PFSK-1 (cell line): ENCODE data around the gene CATSPER4.

Experiments used
- FOXP2 ChIP-seq: optimal IDR thresholded peaks from 2 replicates; pipeline ENCODE3; 2011; ENCODE audit warnings: borderline replicate concordance, control low read depth, inconsistent platforms; ENCODE audit not compliant: insufficient read depth; ENCODE audit errors: extremely low read length, extremely low read depth
- POLR2AphosphoS5 ChIP-seq: IDR thresholded peaks from 2 replicates; pipeline ENCODE4 v1.6.1; 2012; ENCODE audit warnings: low read depth, mild to moderate bottlenecking, control low read depth, low read length, moderate library complexity
- REST ChIP-seq, 2 experiments: IDR thresholded peaks; 2 replicates each; pipeline versions ENCODE4 v1.6.1 to v1.8.0; 2011 to 2012; ENCODE audit warnings: low read depth in 2 of 2, low read length in 2 of 2, control low read depth in 1 of 2, inconsistent platforms in 1 of 2, mild to moderate bottlenecking in 1 of 2, moderate library complexity in 1 of 2; ENCODE audit not compliant: insufficient read depth in 1 of 2
- SIN3A ChIP-seq: IDR thresholded peaks from 2 replicates; pipeline ENCODE4 v1.6.1; 2012; ENCODE audit warnings: mild to moderate bottlenecking, low read length, moderate library complexity, borderline replicate concordance; ENCODE audit not compliant: insufficient read depth
- TAF1 ChIP-seq: IDR thresholded peaks from 2 replicates; pipeline ENCODE4 v1.6.1; 2012; ENCODE audit warnings: low read length, control low read depth, borderline replicate concordance; ENCODE audit not compliant: insufficient read depth

Gene CATSPER4

DNA sequence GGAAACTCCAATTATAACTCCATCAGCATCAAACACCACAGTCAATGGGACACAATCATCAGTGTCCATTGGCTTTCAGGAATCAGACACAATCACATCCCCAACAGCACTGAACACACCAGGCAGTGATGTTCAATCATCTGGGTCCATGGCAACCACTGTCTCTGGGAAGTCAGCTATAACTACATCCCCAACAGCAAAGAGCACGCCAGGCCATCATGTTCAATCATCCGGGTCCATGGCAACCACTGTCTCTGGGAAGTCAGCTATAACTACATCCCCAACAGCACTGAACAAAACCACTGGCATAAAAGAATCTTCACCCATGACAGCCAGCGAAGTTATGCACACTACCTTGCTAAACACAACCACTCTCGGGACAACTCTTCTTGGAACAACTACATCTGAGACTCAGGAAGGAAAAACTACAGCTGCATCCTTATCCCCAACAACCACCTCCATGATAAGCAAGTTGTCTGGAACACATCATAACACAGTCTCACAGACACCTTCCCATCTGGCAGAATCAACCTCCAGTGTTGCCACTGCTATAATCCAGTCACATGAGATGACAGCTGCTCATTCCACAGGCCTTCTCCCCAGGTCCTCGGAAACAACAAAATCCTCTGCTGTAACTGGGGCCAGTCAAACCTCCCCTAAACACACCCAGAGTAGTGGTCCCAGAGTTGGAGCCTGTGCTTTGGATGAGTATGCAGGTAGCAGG is 19.9 kb downstream of the CATSPER4 start:
- TF ChIP-seq POLR2AphosphoS5 (no peak), TAF1 (no peak), SIN3A (no peak), REST (IDR thresholded peaks at IDR 0.05; ENCODE audit: insufficient read depth in 1 of 2, low read depth in 2 of 2, low read length in 2 of 2) (no peak)

DNA sequence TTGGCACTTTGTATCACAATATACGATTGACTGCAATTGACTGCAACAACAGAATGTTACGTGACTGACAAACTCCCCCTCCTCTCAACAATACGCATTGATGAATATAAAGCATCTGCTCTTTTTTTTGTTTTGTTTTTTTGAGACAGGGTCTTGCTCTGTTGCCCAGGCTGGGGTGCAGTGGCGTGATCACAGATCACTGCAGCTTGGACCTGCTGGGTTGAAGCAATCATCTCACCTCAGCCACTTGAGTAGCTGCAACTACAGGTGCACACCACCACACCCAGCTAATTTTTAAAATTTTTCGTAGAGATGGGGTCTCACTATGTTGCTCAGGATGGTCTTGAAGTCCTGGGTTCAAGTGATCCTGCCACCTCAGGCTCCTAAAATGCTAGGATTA is 22.3 kb downstream of the CATSPER4 start:
- no peak for TF ChIP-seq REST (IDR thresholded peaks at IDR 0.05; ENCODE audit: insufficient read depth in 1 of 2, low read depth in 2 of 2, low read length in 2 of 2)
- no peak for TF ChIP-seq SIN3A
- TF ChIP-seq FOXP2 = no peak
- no peak for TF ChIP-seq POLR2AphosphoS5
- TF ChIP-seq TAF1 = no peak

GRCh38 chr1:26213335-26213905 is 23.0 kb downstream of the CATSPER4 start:
- TF ChIP-seq REST (IDR thresholded peaks at IDR 0.05; ENCODE audit: insufficient read depth in 1 of 2, low read depth in 2 of 2, low read length in 2 of 2) = no peak

GRCh38 chr1:26215246-26215645 is 24.8 kb downstream of the CATSPER4 start:
- no peak for TF ChIP-seq TAF1
- TF ChIP-seq POLR2AphosphoS5 = no peak
- TF ChIP-seq REST (IDR thresholded peaks at IDR 0.05; ENCODE audit: insufficient read depth in 1 of 2, low read depth in 2 of 2, low read length in 2 of 2) = no peak
- no peak for TF ChIP-seq FOXP2
- TF ChIP-seq SIN3A = no peak

DNA sequence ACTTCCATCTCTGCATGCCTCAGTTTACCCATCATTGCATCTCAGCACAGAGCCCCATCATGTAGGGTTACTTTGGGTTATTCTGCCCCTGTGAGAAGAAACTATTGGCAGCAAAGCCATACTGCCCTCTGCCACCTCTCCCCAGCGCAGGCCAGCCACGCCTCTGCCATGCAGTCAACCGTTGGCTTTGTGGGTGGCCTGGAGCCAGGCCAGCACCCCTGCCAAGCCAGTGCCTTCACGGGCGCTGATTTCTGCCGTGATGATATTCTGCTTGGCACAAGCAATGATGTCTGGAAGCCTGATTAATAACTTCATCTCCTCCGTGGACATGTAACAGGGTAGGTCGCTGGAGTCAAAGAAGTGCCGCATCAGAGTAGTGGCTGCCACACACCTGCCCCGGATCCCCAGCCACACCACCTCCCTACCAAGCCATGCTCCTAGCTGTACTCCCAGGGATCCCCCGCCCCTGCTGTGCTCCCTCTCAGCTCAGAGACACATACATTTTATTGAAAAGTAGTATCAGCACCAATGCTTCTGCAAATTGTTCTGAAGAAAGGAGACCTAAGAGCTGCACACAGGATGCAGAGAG is 28.6 kb downstream of the CATSPER4 start:
- TF ChIP-seq FOXP2 (no peak), TAF1 (no peak), REST (IDR thresholded peaks at IDR 0.05; ENCODE audit: insufficient read depth in 1 of 2, low read depth in 2 of 2, low read length in 2 of 2) (no peak), SIN3A (no peak), POLR2AphosphoS5 (no peak)
